ENCODE measurements around the gene NDUFB5.

GRCh38 chr3:179562591-179563270 is 41.9 kb upstream of the NDUFB5 start, which contains the start of gene ACTL6A:
- TF ChIP-seq, protein P1, sequence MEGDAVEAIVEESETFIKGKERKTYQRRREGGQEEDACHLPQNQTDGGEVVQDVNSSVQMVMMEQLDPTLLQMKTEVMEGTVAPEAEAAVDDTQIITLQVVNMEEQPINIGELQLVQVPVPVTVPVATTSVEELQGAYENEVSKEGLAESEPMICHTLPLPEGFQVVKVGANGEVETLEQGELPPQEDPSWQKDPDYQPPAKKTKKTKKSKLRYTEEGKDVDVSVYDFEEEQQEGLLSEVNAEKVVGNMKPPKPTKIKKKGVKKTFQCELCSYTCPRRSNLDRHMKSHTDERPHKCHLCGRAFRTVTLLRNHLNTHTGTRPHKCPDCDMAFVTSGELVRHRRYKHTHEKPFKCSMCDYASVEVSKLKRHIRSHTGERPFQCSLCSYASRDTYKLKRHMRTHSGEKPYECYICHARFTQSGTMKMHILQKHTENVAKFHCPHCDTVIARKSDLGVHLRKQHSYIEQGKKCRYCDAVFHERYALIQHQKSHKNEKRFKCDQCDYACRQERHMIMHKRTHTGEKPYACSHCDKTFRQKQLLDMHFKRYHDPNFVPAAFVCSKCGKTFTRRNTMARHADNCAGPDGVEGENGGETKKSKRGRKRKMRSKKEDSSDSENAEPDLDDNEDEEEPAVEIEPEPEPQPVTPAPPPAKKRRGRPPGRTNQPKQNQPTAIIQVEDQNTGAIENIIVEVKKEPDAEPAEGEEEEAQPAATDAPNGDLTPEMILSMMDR (IDR thresholded peaks at IDR 0.05; ENCODE audit: insufficient read depth, low read depth, low read length), result no peak
- TF ChIP-seq EZH2 (IDR thresholded peaks at IDR 0.05; ENCODE audit: insufficient read depth, low read length), result no peak
